Measurements from ENCODE around the gene COL4A5.

Gene COL4A5

GRCh38 chrX:108610141-108610540 lies 170.5 kb downstream of the COL4A5 start:
- DNase-seq (ENCODE audit: low read depth) = peak; percentile 7
- H3K4me3 ChIP-seq (ENCODE audit: low read depth, low read length) = no peak overlapping the region
- TF ChIP-seq CTCF (conservative IDR thresholded peaks at IDR 0.05; ENCODE audit: low read depth, low read length) = no peak

- DNase-seq (ENCODE audit: low read depth) = peak; percentile 4
- TF ChIP-seq CTCF (conservative IDR thresholded peaks at IDR 0.05; ENCODE audit: low read depth, low read length) = no peak
Observed at GRCh38 chrX:108614616-108615015, 175.0 kb downstream of the COL4A5 start.

GRCh38 chrX:108640817-108641216 lies 201.2 kb downstream of the COL4A5 start:
- no peak for TF ChIP-seq CTCF (conservative IDR thresholded peaks at IDR 0.05; ENCODE audit: low read depth, low read length)
- no peak overlapping the region for H3K4me3 ChIP-seq (ENCODE audit: low read depth, low read length)
- no peak for DNase-seq (ENCODE audit: low read depth)

More at GRCh38 chrX:108614616-108615015, 175.0 kb downstream of the COL4A5 start:
- H3K4me3 ChIP-seq (ENCODE audit: low read depth, low read length) = no peak overlapping the region

GRCh38 chrX:108641589-108642272 lies 202.1 kb downstream of the COL4A5 start:
- DNase-seq (ENCODE audit: low read depth) = no peak
- no peak overlapping the region for H3K4me3 ChIP-seq (ENCODE audit: low read depth, low read length)
- no peak for TF ChIP-seq CTCF (conservative IDR thresholded peaks at IDR 0.05; ENCODE audit: low read depth, low read length)

- H3K4me3 ChIP-seq (ENCODE audit: low read depth, low read length) = no peak overlapping the region
- TF ChIP-seq CTCF (conservative IDR thresholded peaks at IDR 0.05; ENCODE audit: low read depth, low read length) = no peak
- DNase-seq (ENCODE audit: low read depth) = no peak
Observed at GRCh38 chrX:108642273-108642628, 202.6 kb downstream of the COL4A5 start.

GRCh38 chrX:108664701-108665100 lies 225.1 kb downstream of the COL4A5 start:
- DNase-seq (ENCODE audit: low read depth) = no peak
- no peak for TF ChIP-seq CTCF (conservative IDR thresholded peaks at IDR 0.05; ENCODE audit: low read depth, low read length)
- H3K4me3 ChIP-seq (ENCODE audit: low read depth, low read length) = no peak overlapping the region

- TF ChIP-seq CTCF (conservative IDR thresholded peaks at IDR 0.05; ENCODE audit: low read depth, low read length) = no peak
- DNase-seq (ENCODE audit: low read depth) = no peak
- H3K4me3 ChIP-seq (ENCODE audit: low read depth, low read length) = no peak overlapping the region
Observed at GRCh38 chrX:108666101-108666500, 226.5 kb downstream of the COL4A5 start.
